Retinal pigment epithelial cell (primary cell): ENCODE measurements around the gene DDX17.

ENCODE experiments used
- DNase-seq: peaks from one replicate; pipeline ENCODE4 v3.0.0-alpha.2; 2010; ENCODE audit warnings: low read depth
- H3K4me3 ChIP-seq: 2 replicates; pipeline ENCODE4 v1.5.1; 2011; ENCODE audit warnings: mild to moderate bottlenecking, low read length, control low read depth, moderate library complexity
- CTCF ChIP-seq: conservative IDR thresholded peaks from 2 replicates; pipeline ENCODE4 v1.5.1; 2011; ENCODE audit warnings: low read depth, low read length, control low read depth, inconsistent platforms

Gene DDX17

GRCh38 chr22:38448945-38449745 lies 57.0 kb downstream of the DDX17 start:
- no peak overlapping the region for H3K4me3 ChIP-seq
- DNase-seq, result no peak
- TF ChIP-seq CTCF, result no peak

GRCh38 chr22:38446018-38446601 lies 60.0 kb downstream of the DDX17 start:
- DNase-seq, result no peak
- no peak overlapping the region for H3K4me3 ChIP-seq

GRCh38 chr22:38444783-38445182 lies 61.3 kb downstream of the DDX17 start:
- TF ChIP-seq CTCF, result no peak
- no peak overlapping the region for H3K4me3 ChIP-seq
- DNase-seq, result no peak

More at GRCh38 chr22:38446018-38446601, 60.0 kb downstream of the DDX17 start:
- no peak for TF ChIP-seq CTCF

- DNase-seq, result no peak
- H3K4me3 ChIP-seq, result no peak overlapping the region
- TF ChIP-seq CTCF, result no peak
Measured at GRCh38 chr22:38443628-38444521, 62.2 kb downstream of the DDX17 start.

GRCh38 chr22:38442967-38443627 lies 63.0 kb downstream of the DDX17 start:
- DNase-seq, result no peak
- no peak for TF ChIP-seq CTCF
- no peak overlapping the region for H3K4me3 ChIP-seq

GRCh38 chr22:38441620-38442287 lies 64.4 kb downstream of the DDX17 start:
- no peak for DNase-seq
- H3K4me3 ChIP-seq, result no peak overlapping the region
- TF ChIP-seq CTCF, result no peak
